Activated CD4-positive, CD25-positive, alpha-beta regulatory T cell treated with anti-CD3 and anti-CD28 coated beads, Interleukin-2, amount 50 U/mL, for 16 hours (primary cell): Measurements from ENCODE around the gene CXCL5.

Source experiments
- DNase-seq: peaks from one replicate; pipeline ENCODE4 v3.0.0-alpha.2; 2020; ENCODE audit warnings: low read depth, low spot score

Gene CXCL5

GRCh38 chr4:73998040-73999011 is at the start of gene CXCL5:
Gene CXCL5, minus strand, starts transcription at chr4:73998677. Its CDS starts 96 bp downstream, at chr4:73998581.
- no peak for DNase-seq

GRCh38 chr4:74047152-74047551 is 48.7 kb upstream of the CXCL5 start:
- no peak for DNase-seq

- no peak for DNase-seq
Measured at GRCh38 chr4:74045772-74046171, 47.3 kb upstream of the CXCL5 start.

- DNase-seq = no peak
Measured at GRCh38 chr4:74045247-74045646, 46.8 kb upstream of the CXCL5 start.

- no peak for DNase-seq
Measured at GRCh38 chr4:74044677-74045076, 46.2 kb upstream of the CXCL5 start.

GRCh38 chr4:74042681-74043080 is 44.2 kb upstream of the CXCL5 start:
- no peak for DNase-seq

GRCh38 chr4:74041418-74041817 is 42.9 kb upstream of the CXCL5 start:
- DNase-seq = no peak

GRCh38 chr4:74039315-74039763 is 40.9 kb upstream of the CXCL5 start:
- DNase-seq = no peak

- DNase-seq = no peak
Measured at GRCh38 chr4:74038425-74039314, 40.2 kb upstream of the CXCL5 start, which contains the start of gene CXCL3. Gene CXCL3, minus strand, starts transcription at chr4:74038689. Its CDS starts 78 bp downstream, at chr4:74038611.

- DNase-seq = no peak
Measured at GRCh38 chr4:74038086-74038424, 39.6 kb upstream of the CXCL5 start.

GRCh38 chr4:74037076-74037955 is 38.8 kb upstream of the CXCL5 start:
- DNase-seq = no peak

- DNase-seq = no peak
Measured at GRCh38 chr4:74033739-74034138, 35.3 kb upstream of the CXCL5 start.

- no peak for DNase-seq
Measured at GRCh38 chr4:74032064-74032463, 33.6 kb upstream of the CXCL5 start.

GRCh38 chr4:74031576-74031975 is 33.1 kb upstream of the CXCL5 start:
- DNase-seq = no peak

GRCh38 chr4:74030285-74030684 is 31.8 kb upstream of the CXCL5 start:
- DNase-seq = no peak

- no peak for DNase-seq
Measured at GRCh38 chr4:74028504-74028903, 30.0 kb upstream of the CXCL5 start.

GRCh38 chr4:74023709-74024108 is 25.2 kb upstream of the CXCL5 start:
- DNase-seq = no peak

- DNase-seq = no peak
Measured at GRCh38 chr4:74021601-74022000, 23.1 kb upstream of the CXCL5 start.

- DNase-seq = no peak
Measured at GRCh38 chr4:74018771-74019170, 20.3 kb upstream of the CXCL5 start.

GRCh38 chr4:74018116-74018515 is 19.6 kb upstream of the CXCL5 start:
- no peak for DNase-seq

GRCh38 chr4:74016068-74016467 is 17.6 kb upstream of the CXCL5 start:
- no peak for DNase-seq
